OCI-LY1 (cell line): Measurements from ENCODE around the gene FUBP1.

ENCODE experiments used
- EZH2 ChIP-seq: fragments of 200-600 bp; sonication (generic), shearing (Covaris generic); IDR thresholded peaks from 2 replicates; pipeline ENCODE4 v1.8.0; 2017; ENCODE audit warnings: borderline replicate concordance, mixed run types, mild to moderate bottlenecking, antibody characterized with exemption, low read length, moderate library complexity, mixed read lengths
- TF ChIP-seq, protein P1 (sequence below): fragments of 200-600 bp; sonication (generic), shearing (Covaris generic); IDR thresholded peaks from 2 replicates; pipeline ENCODE4 v1.5.1; 2017; ENCODE audit warnings: mild to moderate bottlenecking, antibody characterized with exemption, low read length, moderate library complexity, mixed read lengths

DNA sequence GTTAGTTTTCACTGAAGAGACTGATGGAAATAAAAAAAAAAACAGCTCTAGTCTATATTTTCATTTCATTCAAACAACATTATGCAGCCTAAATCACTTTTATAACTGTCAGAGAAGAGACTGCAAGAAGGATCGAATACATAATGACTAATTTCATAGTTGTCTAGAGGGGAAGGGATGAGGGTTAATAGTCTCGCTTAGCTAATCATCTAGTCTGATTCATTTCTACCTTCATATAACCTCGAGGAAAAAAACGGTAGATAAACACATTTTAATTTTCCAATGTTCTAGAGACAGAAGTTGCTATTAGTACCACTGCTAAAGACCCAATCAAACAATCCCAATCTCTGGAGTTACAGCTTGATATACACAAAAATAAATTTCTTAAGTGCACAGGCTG is 3.5 kb downstream of the FUBP1 start:
- TF ChIP-seq EZH2, result no peak
- TF ChIP-seq, protein P1, sequence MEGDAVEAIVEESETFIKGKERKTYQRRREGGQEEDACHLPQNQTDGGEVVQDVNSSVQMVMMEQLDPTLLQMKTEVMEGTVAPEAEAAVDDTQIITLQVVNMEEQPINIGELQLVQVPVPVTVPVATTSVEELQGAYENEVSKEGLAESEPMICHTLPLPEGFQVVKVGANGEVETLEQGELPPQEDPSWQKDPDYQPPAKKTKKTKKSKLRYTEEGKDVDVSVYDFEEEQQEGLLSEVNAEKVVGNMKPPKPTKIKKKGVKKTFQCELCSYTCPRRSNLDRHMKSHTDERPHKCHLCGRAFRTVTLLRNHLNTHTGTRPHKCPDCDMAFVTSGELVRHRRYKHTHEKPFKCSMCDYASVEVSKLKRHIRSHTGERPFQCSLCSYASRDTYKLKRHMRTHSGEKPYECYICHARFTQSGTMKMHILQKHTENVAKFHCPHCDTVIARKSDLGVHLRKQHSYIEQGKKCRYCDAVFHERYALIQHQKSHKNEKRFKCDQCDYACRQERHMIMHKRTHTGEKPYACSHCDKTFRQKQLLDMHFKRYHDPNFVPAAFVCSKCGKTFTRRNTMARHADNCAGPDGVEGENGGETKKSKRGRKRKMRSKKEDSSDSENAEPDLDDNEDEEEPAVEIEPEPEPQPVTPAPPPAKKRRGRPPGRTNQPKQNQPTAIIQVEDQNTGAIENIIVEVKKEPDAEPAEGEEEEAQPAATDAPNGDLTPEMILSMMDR, result no peak
